ENCODE results near the gene ASB18.

ASB18 gene

GRCh38 chr2:236215761-236216333 is 48.4 kb downstream of the ASB18 start:
- TF ChIP-seq CTCF (IDR thresholded peaks at IDR 0.05; ENCODE audit: low read depth, low read length) = no peak

GRCh38 chr2:236215196-236215595 is 49.0 kb downstream of the ASB18 start:
- TF ChIP-seq CTCF (IDR thresholded peaks at IDR 0.05; ENCODE audit: low read depth, low read length) = no peak
- no peak for DNase-seq (ENCODE audit: extremely low read depth, low read depth)

More at GRCh38 chr2:236215761-236216333, 48.4 kb downstream of the ASB18 start:
- DNase-seq (ENCODE audit: extremely low read depth, low read depth) = no peak

- no peak for DNase-seq (ENCODE audit: extremely low read depth, low read depth)
- TF ChIP-seq CTCF (IDR thresholded peaks at IDR 0.05; ENCODE audit: low read depth, low read length) = no peak
Measured at GRCh38 chr2:236214376-236214995, 49.7 kb downstream of the ASB18 start.

GRCh38 chr2:236211296-236211695 is 52.9 kb downstream of the ASB18 start:
- no peak for TF ChIP-seq CTCF (IDR thresholded peaks at IDR 0.05; ENCODE audit: low read depth, low read length)
- DNase-seq (ENCODE audit: extremely low read depth, low read depth) = no peak

GRCh38 chr2:236210536-236210935 is 53.7 kb downstream of the ASB18 start:
- DNase-seq (ENCODE audit: extremely low read depth, low read depth) = no peak
- TF ChIP-seq CTCF (IDR thresholded peaks at IDR 0.05; ENCODE audit: low read depth, low read length) = no peak

GRCh38 chr2:236209996-236210395 is 54.2 kb downstream of the ASB18 start:
- TF ChIP-seq CTCF (IDR thresholded peaks at IDR 0.05; ENCODE audit: low read depth, low read length) = no peak
- DNase-seq (ENCODE audit: extremely low read depth, low read depth) = no peak

GRCh38 chr2:236209535-236209934 is 54.7 kb downstream of the ASB18 start:
- TF ChIP-seq CTCF (IDR thresholded peaks at IDR 0.05; ENCODE audit: low read depth, low read length) = no peak
- no peak for DNase-seq (ENCODE audit: extremely low read depth, low read depth)

All from AG09319 (cell line).